GM23248 (cell line): ENCODE data around the gene PCYT2.

ENCODE experiments used
- EZH2 ChIP-seq: fragments of 200-600 bp; sonication (generic); IDR thresholded peaks from 2 replicates; pipeline ENCODE4 v1.6.1; 2018; ENCODE audit warnings: antibody characterized with exemption, mild to moderate bottlenecking; ENCODE audit not compliant: insufficient read depth, poor library complexity, severe bottlenecking
- EZH2phosphoT487 ChIP-seq: fragments of 200-600 bp; sonication (generic); IDR thresholded peaks from 2 replicates; pipeline ENCODE4 v1.6.1; 2018; ENCODE audit warnings: antibody characterized with exemption, moderate library complexity, mild to moderate bottlenecking, low read depth; ENCODE audit not compliant: insufficient read depth

DNA sequence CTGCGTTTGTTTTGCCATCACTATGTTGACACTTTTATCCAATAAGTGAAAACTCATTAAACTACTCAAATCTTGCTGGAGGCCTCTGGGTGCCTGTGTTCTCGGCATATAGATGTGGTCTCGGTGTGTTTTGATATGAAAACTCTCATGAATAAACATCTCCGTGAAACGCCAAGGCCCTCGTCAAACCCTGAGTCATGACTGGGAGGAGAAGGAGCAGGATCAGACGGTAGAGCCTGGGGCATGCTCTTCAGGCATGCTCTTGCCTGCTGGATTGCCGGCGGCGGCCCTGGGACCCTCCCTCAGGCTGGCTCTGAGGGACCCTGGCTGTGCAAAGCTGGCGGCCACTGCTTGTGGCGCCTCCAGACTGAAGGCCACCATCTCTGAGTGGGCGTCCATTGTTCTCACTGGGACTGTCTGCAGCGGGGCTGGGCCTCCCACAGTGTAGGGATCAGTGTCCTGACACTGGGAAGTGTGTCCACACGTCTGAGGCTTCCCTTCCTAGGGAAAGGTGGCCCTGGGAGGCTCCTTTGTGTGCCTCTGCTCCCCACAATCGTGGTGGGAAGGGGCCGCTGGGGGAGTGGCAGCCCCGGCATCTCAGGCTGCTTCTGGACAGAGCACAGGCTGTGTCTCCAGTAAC lies 10.9 kb downstream of the PCYT2 start:
- TF ChIP-seq EZH2 (no peak), EZH2phosphoT487 (no peak)
